GM12878 (cell line): ENCODE results near the gene GALNT11. TPM values are rescaled to one million over a fixed set of nuclear protein-coding genes. Genes with fewer than 3 reads are reported as not detected.

Experiments used
- ATAC-seq: fragments of 200-7000 bp; cut with Tn5 transposase; 3 replicates; pipeline ENCODE4 v1.9.1; 2020; ENCODE audit warnings: mild to moderate bottlenecking, moderate library complexity
- BruUV-seq: library from RNA; stranded (reverse); fragments of 400-500 nt; replicated peaks from 2 replicates; lab custom pipeline; 2021; lab: Mats Ljungman, UMichigan
- CTCF ChIA-PET: fragments of 300-600 bp; sonication (Branson Sonifier 250); formaldehyde crosslinking; extraction: SDS; loops from one replicate; lab custom pipeline; 2021; ENCODE audit warnings: inconsistent platforms; lab: Yijun Ruan, JAX
- POLR2A ChIA-PET: fragments of 350-600 bp; formaldehyde crosslinking; extraction: SDS; loops from one replicate; lab custom pipeline; 2021; ENCODE audit warnings: inconsistent platforms; lab: Charles Lee
- RAD21 ChIA-PET: fragments of 300-600 bp; sonication (Branson Sonifier 250); formaldehyde crosslinking; loops from one replicate; lab custom pipeline; 2023; ENCODE audit warnings: antibody characterized with exemption; ENCODE audit not compliant: unreplicated experiment; lab: Charles Lee
- SMC1A ChIA-PET: fragments of 300-600 bp; sonication (Branson Sonifier 250); formaldehyde crosslinking; loops from one replicate; lab custom pipeline; 2023; ENCODE audit not compliant: unreplicated experiment, uncharacterized antibody; lab: Charles Lee
- DNase-seq: peaks from one replicate; pipeline ENCODE4 v3.0.0-alpha.2; 2011; ENCODE audit warnings: low read depth, low spot score
- FAIRE-seq: peaks from 3 replicates; lab custom pipeline; 2011; peaks lifted over from hg19 to GRCh38; lab: Jason Lieb, UNC
- H2AFZ ChIP-seq: 2 replicates; pipeline ENCODE4 v1.6.0; 2011; ENCODE audit warnings: low read depth, low read length, control low read depth; ENCODE audit not compliant: control insufficient read depth
- H3K27ac ChIP-seq: 2 replicates; pipeline ENCODE4 v1.5.1; 2011; ENCODE audit warnings: control low read depth; ENCODE audit not compliant: control insufficient read depth, insufficient read depth
- H3K27me3 ChIP-seq, 2 experiments: replicated peaks in 1 of 2; 2 replicates each; pipeline versions ENCODE4 v1.6.0 to v1.6.1; 2011; ENCODE audit warnings: low read length in 1 of 2; ENCODE audit not compliant: control insufficient read depth in 2 of 2, insufficient read depth in 2 of 2
- H3K36me3 ChIP-seq, 2 experiments: 2 replicates each; pipeline ENCODE4 v1.5.1; 2011; ENCODE audit warnings: low read length in 1 of 2; ENCODE audit not compliant: control insufficient read depth in 2 of 2, insufficient read depth in 2 of 2
- H3K4me1 ChIP-seq: 2 replicates; pipeline ENCODE4 v1.6.1; 2011; ENCODE audit warnings: mild to moderate bottlenecking, low read length, moderate library complexity, mixed read lengths; ENCODE audit not compliant: control insufficient read depth, insufficient read depth
- H3K4me2 ChIP-seq: 2 replicates; pipeline ENCODE4 v1.6.0; 2011; ENCODE audit warnings: control low read depth; ENCODE audit not compliant: control insufficient read depth, insufficient read depth
- H3K4me3 ChIP-seq: fragments of 200-600 bp; sonication (generic); 2 replicates; pipeline ENCODE4 v1.5.1; 2016
- H3K79me2 ChIP-seq: 2 replicates; pipeline ENCODE4 v1.6.0; 2011; ENCODE audit warnings: low read length; ENCODE audit not compliant: control insufficient read depth, insufficient read depth
- H3K9ac ChIP-seq: 2 replicates; pipeline ENCODE4 v1.8.0; 2011; ENCODE audit warnings: low read length, control low read depth, mixed read lengths; ENCODE audit not compliant: control insufficient read depth, insufficient read depth
- H3K9me3 ChIP-seq: replicated peaks from 3 replicates; pipeline ENCODE4 v1.5.1; 2011; ENCODE audit warnings: mild to moderate bottlenecking, low read length; ENCODE audit not compliant: control insufficient read depth, insufficient read depth
- H4K20me1 ChIP-seq: 2 replicates; pipeline ENCODE4 v1.6.0; 2011; ENCODE audit not compliant: control insufficient read depth, insufficient read depth
- CBX3 ChIP-seq: fragments of 200-600 bp; sonication (generic); IDR thresholded peaks from 2 replicates; pipeline ENCODE4 v1.6.1; 2016; ENCODE audit warnings: low read depth, borderline replicate concordance
- ESRRA ChIP-seq: IDR thresholded peaks from 2 replicates; pipeline ENCODE4 v1.6.1; 2012; ENCODE audit warnings: mild to moderate bottlenecking, low read length, improper control_type of control experiment
- IKZF1 ChIP-seq: fragments of 450-650 bp; conservative IDR thresholded peaks from 2 replicates; pipeline ENCODE4 v1.6.1; 2017; ENCODE audit warnings: antibody characterized with exemption, mild to moderate bottlenecking
- NFYA ChIP-seq: IDR thresholded peaks from 2 replicates; pipeline ENCODE4 v1.6.1; 2011; ENCODE audit warnings: low read depth, mild to moderate bottlenecking, low read length, improper control_type of control experiment, borderline replicate concordance
- RB1 ChIP-seq: fragments of 450-650 bp; formaldehyde crosslinking; IDR thresholded peaks from 2 replicates; pipeline ENCODE4 v1.6.1; 2017; ENCODE audit warnings: mild to moderate bottlenecking, borderline replicate concordance
- SMAD5 ChIP-seq: IDR thresholded peaks from 2 replicates; pipeline ENCODE4 v1.6.1; 2016; ENCODE audit warnings: antibody characterized with exemption, low read depth
- SREBF2 ChIP-seq: IDR thresholded peaks from 2 replicates; pipeline ENCODE4 v1.6.1; 2012; ENCODE audit warnings: mild to moderate bottlenecking, low read length
- SRF ChIP-seq, 2 experiments: IDR thresholded peaks; 2 replicates each; pipeline ENCODE4 v1.6.1; 2011; ENCODE audit warnings: low read depth in 2 of 2, low read length in 2 of 2, mild to moderate bottlenecking in 1 of 2, moderate library complexity in 1 of 2
- WRNIP1 ChIP-seq: IDR thresholded peaks from 2 replicates; pipeline ENCODE4 v1.6.1; 2011; ENCODE audit warnings: low read depth, low read length, improper control_type of control experiment, borderline replicate concordance
- ZNF687 ChIP-seq: fragments of 450-650 bp; IDR thresholded peaks from 2 replicates; pipeline ENCODE4 v1.6.1; 2017; ENCODE audit warnings: mild to moderate bottlenecking, moderate library complexity
- WGBS: methylation state at CpG from one replicate; pipeline ENCODE4 v1.1.6; 2016; ENCODE audit warnings: low lambda C conversion rate; ENCODE audit not compliant: insufficient replicate concordance, insufficient coverage; ENCODE audit errors: missing lambda C conversion rate; 5-methylcytosine and 5-hydroxymethylcytosine counted together
- in situ Hi-C: fragments of 300-500 bp; cut with MboI; formaldehyde crosslinking; loops from 9 replicates; pipeline ENCODE4 v1.14.3; 2018; ENCODE audit warnings: mixed read lengths
- intact Hi-C: fragments of 100-400 bp; cut with micrococcal nuclease; formaldehyde crosslinking; loops from one replicate; pipeline ENCODE4 v1.14.2; 2022; ENCODE audit not compliant: unreplicated experiment
- polyA plus RNA-seq, 11 experiments: library from polyadenylated mRNA; depleted of rRNA in 4 of 11; unstranded in 6 of 11; stranded (reverse) in 5 of 11; fragments of >200 nt; fragmentation: Nextera tagmentation in 4 of 11; fragmentation: Illumina TruSeq in 1 of 11; extraction: Ambion mirVana in 4 of 11; extraction: Trizol in 1 of 11; gene quantifications; 1 replicate in 1 of 11; 2 replicates in 10 of 11; pipeline versions ENCODE4 v1.2.1 to v1.2.3, GENCODE V29; 2011 to 2016; ENCODE audit warnings: inconsistent platforms in 2 of 11, missing spikeins in 2 of 11, low read depth in 1 of 11
- total RNA-seq, 4 experiments: library from RNA; depleted of rRNA in 3 of 4; stranded (reverse); fragments of >200 nt in 3 of 4; fragmentation: Illumina TruSeq in 1 of 4; extraction: Trizol in 1 of 4; gene quantifications; 2 replicates each; pipeline versions ENCODE4 v1.2.1 to v1.2.3, GENCODE V29; 2013 to 2021

GALNT11 gene
- total and polyA plus RNA-seq, 10 of the 15 experiments (the other 5 are each of a cell fraction or from before 2014, with no cell fraction given), result 2.0 to 9.5 (median 6.4) TPM

GRCh38 chr7:152048051-152048450, 22.6 kb downstream of the GALNT11 start (continued):
- TF ChIP-seq ZNF687, result no peak
- no peak for TF ChIP-seq RB1
- TF ChIP-seq NFYA, result no peak
- TF ChIP-seq WRNIP1, result no peak

- Histone ChIP-seq H3K36me3 (no peaks in the 10 kb centered on the region), H3K4me1 (no peaks in the 10 kb centered on the region), H3K79me2 (no peaks in the 10 kb centered on the region), H3K27ac (no peak overlapping the region), H3K4me2 (no peak overlapping the region), H3K9me3 (no peaks in the 10 kb centered on the region), H4K20me1 (no peaks in the 10 kb centered on the region), H3K9ac (no peak overlapping the region), H3K4me3 (no peak overlapping the region), H3K27me3 (no peaks in the 10 kb centered on the region), H2AFZ (no peak overlapping the region)
- ATAC-seq, result no peak
- intact Hi-C loops (no loop called here), in situ Hi-C loops (no loop called here)
- TF ChIP-seq SRF (IDR thresholded peaks at IDR 0.05; ENCODE audit: low read depth in 2 of 2, low read length in 2 of 2) (no peak), ESRRA (no peak), CBX3 (no peak), SMAD5 (no peak), IKZF1 (no peak), SREBF2 (no peak)
- no peak for FAIRE-seq
- BruUV-seq, result no TSS peak
- WGBS, result 78% methylated on average over 4 of the region's 4 CpGs
- ChIA-PET SMC1A (interaction anchor here (1.2 kb wide), 1 partner anchor 23 kb away, joined by 3 read pairs; no protein-coding TSS in a partner anchor), CTCF (no interaction called here), POLR2A (no interaction called here), RAD21 (no interaction called here)
- DNase-seq, result no peak
Observed at GRCh38 chr7:152050547-152050971, 25.1 kb downstream of the GALNT11 start.
